NB4 (cell line): ENCODE results near the gene TRMT44.

ENCODE experiments used
- POLR2A ChIP-seq: IDR thresholded peaks from 2 replicates; pipeline ENCODE4 v1.6.1; 2011; ENCODE audit warnings: mild to moderate bottlenecking; ENCODE audit not compliant: insufficient read length; ENCODE audit errors: extremely low read depth
- TF ChIP-seq, protein P1 (sequence below): IDR thresholded peaks from one replicate; pipeline ENCODE4 v1.5.1; 2012; ENCODE audit warnings: low read depth, low read length

DNA sequence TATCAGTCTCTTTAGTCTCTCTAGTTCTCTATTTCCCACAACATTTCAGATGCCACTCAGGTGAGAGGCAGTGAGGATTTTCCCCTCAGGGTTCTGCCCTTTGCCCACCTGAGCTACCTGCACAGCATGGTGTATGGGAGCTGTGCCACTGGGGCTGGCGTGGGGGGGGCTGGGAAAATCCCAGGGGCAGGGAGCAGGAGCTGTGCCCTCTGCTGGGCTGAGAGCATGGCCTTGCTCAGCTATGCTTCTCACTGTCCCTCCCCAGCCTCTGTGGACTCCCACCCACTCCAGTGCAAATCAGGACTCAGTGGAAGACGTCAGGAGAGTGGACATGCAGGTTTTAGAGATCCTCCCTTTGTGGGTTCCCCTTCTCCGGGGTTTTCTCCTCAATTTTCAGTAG lies 57.2 kb downstream of the TRMT44 start:
- TF ChIP-seq, protein P1, sequence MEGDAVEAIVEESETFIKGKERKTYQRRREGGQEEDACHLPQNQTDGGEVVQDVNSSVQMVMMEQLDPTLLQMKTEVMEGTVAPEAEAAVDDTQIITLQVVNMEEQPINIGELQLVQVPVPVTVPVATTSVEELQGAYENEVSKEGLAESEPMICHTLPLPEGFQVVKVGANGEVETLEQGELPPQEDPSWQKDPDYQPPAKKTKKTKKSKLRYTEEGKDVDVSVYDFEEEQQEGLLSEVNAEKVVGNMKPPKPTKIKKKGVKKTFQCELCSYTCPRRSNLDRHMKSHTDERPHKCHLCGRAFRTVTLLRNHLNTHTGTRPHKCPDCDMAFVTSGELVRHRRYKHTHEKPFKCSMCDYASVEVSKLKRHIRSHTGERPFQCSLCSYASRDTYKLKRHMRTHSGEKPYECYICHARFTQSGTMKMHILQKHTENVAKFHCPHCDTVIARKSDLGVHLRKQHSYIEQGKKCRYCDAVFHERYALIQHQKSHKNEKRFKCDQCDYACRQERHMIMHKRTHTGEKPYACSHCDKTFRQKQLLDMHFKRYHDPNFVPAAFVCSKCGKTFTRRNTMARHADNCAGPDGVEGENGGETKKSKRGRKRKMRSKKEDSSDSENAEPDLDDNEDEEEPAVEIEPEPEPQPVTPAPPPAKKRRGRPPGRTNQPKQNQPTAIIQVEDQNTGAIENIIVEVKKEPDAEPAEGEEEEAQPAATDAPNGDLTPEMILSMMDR, result no peak
- no peak for TF ChIP-seq POLR2A
